OCI-LY1 (cell line): ENCODE data around the gene LIPH.

ENCODE experiments used
- CTCF ChIP-seq: fragments of 200-600 bp; sonication (generic), shearing (Covaris generic); IDR thresholded peaks from 2 replicates; pipeline ENCODE4 v1.5.1; 2017; ENCODE audit warnings: mild to moderate bottlenecking, antibody characterized with exemption, low read length, moderate library complexity, mixed read lengths
- EZH2 ChIP-seq: fragments of 200-600 bp; sonication (generic), shearing (Covaris generic); IDR thresholded peaks from 2 replicates; pipeline ENCODE4 v1.8.0; 2017; ENCODE audit warnings: borderline replicate concordance, mixed run types, mild to moderate bottlenecking, antibody characterized with exemption, low read length, moderate library complexity, mixed read lengths

- TF ChIP-seq CTCF (no peak), EZH2 (no peak)
Measured at GRCh38 chr3:185540695-185541094, 11.7 kb downstream of the LIPH start.
